GM23248 (cell line): Measurements from ENCODE around the gene ARID1B.

ENCODE experiments used
- EZH2 ChIP-seq: fragments of 200-600 bp; sonication (generic); IDR thresholded peaks from 2 replicates; pipeline ENCODE4 v1.6.1; 2018; ENCODE audit warnings: antibody characterized with exemption, mild to moderate bottlenecking; ENCODE audit not compliant: insufficient read depth, poor library complexity, severe bottlenecking
- EZH2phosphoT487 ChIP-seq: fragments of 200-600 bp; sonication (generic); IDR thresholded peaks from 2 replicates; pipeline ENCODE4 v1.6.1; 2018; ENCODE audit warnings: antibody characterized with exemption, moderate library complexity, mild to moderate bottlenecking, low read depth; ENCODE audit not compliant: insufficient read depth

GRCh38 chr6:156943166-156943565 lies 166.0 kb downstream of the ARID1B start:
- TF ChIP-seq EZH2phosphoT487: no peak
- no peak for TF ChIP-seq EZH2
